Non-pigmented ciliary epithelial cell (primary cell): ENCODE data around the gene AKAP6.
"Not testable (repeated sequence)": the region's sequence is repeated elsewhere in the genome, so short reads cannot be mapped to it uniquely, and the experiment has no call there.

Source experiments
- DNase-seq: peaks from one replicate; pipeline ENCODE4 v3.0.0-alpha.2; 2010; ENCODE audit warnings: low read depth

AKAP6 gene

DNA sequence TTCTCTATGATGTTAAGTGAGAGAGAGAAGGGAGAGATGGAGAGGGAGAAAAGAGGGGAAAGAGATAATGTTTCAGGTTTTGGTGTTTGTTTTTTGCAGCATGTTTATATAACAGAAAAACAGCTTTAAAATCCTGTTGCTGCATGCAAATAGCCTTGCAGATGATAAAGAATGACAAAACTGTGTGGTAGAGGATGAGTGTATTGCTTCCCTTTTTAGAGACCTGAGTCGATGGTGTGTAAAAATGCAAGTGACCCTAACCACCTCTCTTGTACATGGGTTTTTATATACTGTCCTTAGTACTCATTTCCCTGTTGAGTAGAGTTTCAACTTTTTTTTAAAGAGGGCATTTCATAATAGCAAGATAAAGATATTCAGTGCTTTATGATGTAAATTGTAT, 249.1 kb downstream of the AKAP6 start:
- no peak for DNase-seq

GRCh38 chr14:32583427-32583826, 254.3 kb downstream of the AKAP6 start:
- DNase-seq: not testable (repeated sequence)

GRCh38 chr14:32584079-32584478, 255.0 kb downstream of the AKAP6 start:
- no peak for DNase-seq

- no peak for DNase-seq
Measured at GRCh38 chr14:32587461-32587860, 258.4 kb downstream of the AKAP6 start.

- DNase-seq: no peak
Measured at GRCh38 chr14:32588448-32589320, 259.6 kb downstream of the AKAP6 start.

- DNase-seq: no peak
Measured at GRCh38 chr14:32590157-32590556, 261.1 kb downstream of the AKAP6 start.

GRCh38 chr14:32593290-32593942, 264.3 kb downstream of the AKAP6 start:
- peak; percentile 76 for DNase-seq

DNA sequence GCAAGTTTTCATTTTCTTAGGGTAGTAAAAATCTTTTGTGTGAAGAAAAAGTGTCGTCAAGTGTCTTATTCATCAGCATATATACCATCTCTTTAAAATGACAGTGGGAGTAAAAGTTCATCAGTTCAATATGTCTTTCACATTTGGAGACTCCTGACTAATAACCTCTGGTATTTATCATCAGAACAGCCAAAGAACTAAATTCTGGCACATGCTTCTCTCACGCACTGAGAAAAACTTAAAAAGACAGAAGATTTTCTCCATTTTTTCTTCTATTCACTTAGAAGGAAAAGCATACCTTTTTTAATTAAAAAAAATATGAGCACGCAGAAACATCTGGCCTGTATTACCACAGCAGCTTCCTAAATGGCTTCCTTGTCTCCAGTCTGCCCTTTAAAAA, 265.7 kb downstream of the AKAP6 start:
- no peak for DNase-seq

DNA sequence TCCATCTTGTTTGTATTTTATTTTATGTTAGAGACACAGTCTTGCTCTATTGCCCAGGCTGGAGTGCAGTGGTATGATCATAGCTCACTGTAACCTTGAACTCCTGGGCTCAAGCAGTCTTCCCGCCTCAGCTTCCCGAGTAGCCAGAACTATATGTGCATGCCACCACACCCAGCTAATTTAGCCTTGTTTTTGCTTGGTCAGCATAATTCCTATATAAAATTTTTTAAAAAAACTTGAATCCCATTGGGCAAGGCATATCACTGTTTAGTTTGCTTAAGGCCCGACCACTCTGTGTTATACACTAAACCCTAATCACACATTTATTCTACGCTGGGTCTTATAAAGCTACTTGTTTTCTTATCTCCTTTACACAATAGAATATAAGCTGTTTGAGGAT, 266.4 kb downstream of the AKAP6 start:
- no peak for DNase-seq

DNA sequence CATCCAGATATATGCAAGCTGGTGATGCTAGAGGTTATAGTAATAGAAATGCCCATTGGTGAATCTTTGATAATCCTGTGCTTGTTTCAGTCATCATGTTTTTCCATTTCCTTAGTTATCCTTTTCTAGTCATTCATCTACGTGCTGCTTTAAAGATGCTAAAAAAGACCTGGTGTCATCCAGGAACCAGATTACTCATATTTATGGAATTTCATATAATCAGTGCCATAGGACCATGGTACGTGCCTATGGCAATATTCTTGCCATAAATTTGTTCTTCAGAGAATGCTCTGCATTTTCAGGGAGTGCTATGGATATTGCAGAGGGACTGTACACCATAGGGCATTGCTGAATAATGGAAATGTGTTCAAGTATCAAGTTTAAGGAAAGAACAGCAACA, 267.3 kb downstream of the AKAP6 start:
- no peak for DNase-seq

- DNase-seq: no peak
Measured at GRCh38 chr14:32597771-32598170, 268.7 kb downstream of the AKAP6 start.

GRCh38 chr14:32601069-32601468, 272.0 kb downstream of the AKAP6 start:
- DNase-seq: no peak

DNA sequence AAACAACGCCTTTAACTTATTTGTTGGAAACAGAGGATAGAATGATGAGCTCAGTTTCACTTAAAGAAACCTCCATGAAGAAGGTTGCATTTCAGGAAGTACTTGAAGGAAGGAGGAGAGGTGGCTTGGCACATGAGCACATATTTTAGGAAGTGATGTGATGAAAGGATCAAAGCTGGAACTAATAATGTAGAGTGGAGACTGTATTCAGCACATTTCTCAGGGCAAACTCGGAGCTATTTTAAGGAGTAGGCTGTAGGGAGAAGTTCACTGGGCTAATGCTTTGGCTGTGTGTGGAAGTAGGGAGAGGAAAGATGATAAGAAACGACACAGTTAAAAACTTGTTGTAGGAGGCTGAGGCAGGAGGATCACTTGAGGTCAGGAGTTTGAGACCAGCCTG, 272.8 kb downstream of the AKAP6 start:
- DNase-seq: no peak

GRCh38 chr14:32602699-32603098, 273.6 kb downstream of the AKAP6 start:
- DNase-seq: no peak

DNA sequence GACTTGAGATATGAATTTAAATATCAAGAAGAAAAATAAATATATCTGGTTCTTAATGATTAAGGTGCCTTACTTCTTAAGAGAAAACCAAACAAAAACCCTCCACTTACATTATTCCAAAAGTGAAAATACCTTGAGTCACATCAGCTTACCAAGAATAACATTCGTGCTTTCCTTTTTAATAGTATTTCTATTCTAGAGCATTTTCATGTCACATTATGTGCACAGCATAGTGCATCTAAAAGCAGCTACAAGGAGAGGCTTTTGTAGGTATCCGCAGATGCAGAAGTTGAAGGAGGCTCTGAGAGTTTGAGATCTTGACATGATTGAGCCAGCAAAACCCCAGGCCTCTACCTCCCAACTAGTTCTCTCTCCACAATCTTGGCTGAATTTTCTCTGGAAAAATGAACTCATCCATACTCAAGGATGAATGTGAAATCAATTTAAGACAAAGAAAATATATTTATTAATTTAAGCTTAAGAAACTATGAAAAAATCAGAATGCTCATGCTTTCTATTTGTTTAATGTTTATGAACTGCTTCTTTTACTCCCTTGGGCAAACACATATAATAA, 275.0 kb downstream of the AKAP6 start:
- no peak for DNase-seq

- no peak for DNase-seq
Measured at GRCh38 chr14:32606301-32606700, 277.2 kb downstream of the AKAP6 start.

GRCh38 chr14:32607399-32607798, 278.3 kb downstream of the AKAP6 start:
- no peak for DNase-seq

DNA sequence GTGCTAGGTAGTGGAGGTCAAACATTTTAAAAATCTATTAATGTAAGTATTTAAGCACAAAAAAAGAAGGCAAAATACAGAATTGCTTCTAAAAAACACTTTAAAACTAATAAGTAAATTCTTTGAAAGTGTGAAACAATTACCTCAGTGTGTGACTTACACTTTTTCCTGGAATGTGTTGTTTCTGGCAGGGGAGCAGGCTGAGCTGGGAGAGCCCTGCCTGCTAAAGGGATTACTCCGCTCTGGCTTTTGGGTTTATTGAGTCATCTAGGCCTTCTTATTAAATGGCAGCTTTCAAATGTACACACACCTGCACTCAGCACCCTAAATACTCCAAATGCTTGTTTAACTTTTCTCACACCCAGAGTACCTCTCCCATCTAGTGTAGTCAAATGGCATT, 279.8 kb downstream of the AKAP6 start:
- DNase-seq: no peak

DNA sequence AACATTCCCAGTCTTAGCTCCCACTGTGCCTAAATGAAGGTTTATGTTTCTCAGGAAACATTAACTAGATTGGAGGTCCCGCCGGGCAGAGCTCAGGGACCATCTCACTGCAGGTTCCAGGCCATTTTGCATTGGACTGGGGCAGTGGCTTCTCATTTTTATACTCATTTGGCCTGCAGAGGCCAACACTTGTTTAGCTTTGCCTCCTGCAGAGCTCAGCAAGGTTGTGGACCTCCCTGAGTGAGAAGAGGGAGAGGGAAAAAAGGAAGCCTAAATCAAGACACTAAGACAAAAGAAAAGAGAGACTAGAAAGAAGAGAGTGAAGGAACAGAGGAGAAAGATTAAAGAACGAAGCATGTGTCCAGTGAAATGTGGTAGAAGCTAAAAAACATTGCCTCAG, 280.3 kb downstream of the AKAP6 start:
- DNase-seq: no peak

DNA sequence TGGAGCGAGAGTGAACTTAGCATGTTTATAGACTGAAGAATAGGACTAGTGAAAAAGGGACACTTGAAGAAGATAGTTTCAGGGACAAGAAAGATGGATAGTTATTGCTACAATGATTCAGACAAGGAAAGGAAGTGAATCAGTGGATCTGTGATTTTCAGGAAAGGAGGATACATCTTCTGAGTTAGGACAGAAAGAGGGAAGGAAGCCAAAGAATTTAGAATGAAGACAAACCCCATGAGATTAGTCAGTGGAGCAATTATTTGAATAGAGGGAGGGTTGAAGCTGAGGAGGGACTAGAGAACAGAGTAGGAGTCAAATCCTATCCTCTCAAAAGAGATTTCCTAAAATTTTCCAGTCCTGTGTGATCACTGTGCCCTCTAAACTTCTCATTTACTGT, 282.7 kb downstream of the AKAP6 start:
- no peak for DNase-seq

- no peak for DNase-seq
Measured at GRCh38 chr14:32618991-32619390, 289.9 kb downstream of the AKAP6 start.

- peak; percentile 45 for DNase-seq
Measured at GRCh38 chr14:32620303-32620702, 291.2 kb downstream of the AKAP6 start.

GRCh38 chr14:32620724-32621123, 291.6 kb downstream of the AKAP6 start:
- DNase-seq: peak; percentile 23
